ENCODE measurements around the gene ZNF184. TPM values are rescaled to one million over a fixed set of nuclear protein-coding genes. Genes with fewer than 3 reads are reported as not detected.
A peak's percentile ranks its signal among the peaks of the same experiment; 100 is the strongest.

ZNF184 gene
- total and polyA plus RNA-seq, 10 of the 15 experiments (the other 5 are each of a cell fraction or from before 2014, with no cell fraction given), result 4.1 to 15.1 (median 8.3) TPM

GRCh38 chr6:27518881-27519795 is 46.2 kb upstream of the ZNF184 start (continued):
- peak; percentile 37; the same call in 1 of the 2 replicates for TF ChIP-seq GABPA (IDR thresholded peaks at IDR 0.05; ENCODE audit: low read depth)
- TF ChIP-seq SPI1 (IDR thresholded peaks at IDR 0.05; ENCODE audit: borderline replicate concordance, insufficient read depth, low read depth, low read length), result no peak
- TF ChIP-seq YBX1 (IDR thresholded peaks at IDR 0.05), result no peak
- TF ChIP-seq WRNIP1 (IDR thresholded peaks at IDR 0.05; ENCODE audit: borderline replicate concordance, low read depth, low read length), result no peak
- peak; percentile 91 for TF ChIP-seq SREBF2 (IDR thresholded peaks at IDR 0.05; ENCODE audit: low read length)
- TF ChIP-seq LARP7 (IDR thresholded peaks at IDR 0.05), result 0 out of 2 replicates have a peak, but pooled peaks have one; percentile 39
- TF ChIP-seq NFXL1 (IDR thresholded peaks at IDR 0.05; ENCODE audit: borderline replicate concordance), result no peak
- peak; percentile 63 for TF ChIP-seq PKNOX1 (IDR thresholded peaks at IDR 0.05)
- TF ChIP-seq BRCA1 (IDR thresholded peaks at IDR 0.05; ENCODE audit: low read depth, low read length), result no peak
- no peak for TF ChIP-seq SREBF1 (IDR thresholded peaks at IDR 0.05; ENCODE audit: low read length)
- TF ChIP-seq IKZF2 (IDR thresholded peaks at IDR 0.05), result no peak; a peak in 2 of 4 replicates
- TF ChIP-seq CHD2 (IDR thresholded peaks at IDR 0.05; ENCODE audit: borderline replicate concordance, low read depth, low read length), result no peak
- TF ChIP-seq KAT2A (conservative IDR thresholded peaks at IDR 0.05; ENCODE audit: control insufficient read depth, low read depth, low read length), result no peak
- peak; percentile 40; the same call in 1 of the 2 replicates for TF ChIP-seq EED (IDR thresholded peaks at IDR 0.05; ENCODE audit: low read depth)
- TF ChIP-seq E2F4 (IDR thresholded peaks at IDR 0.05; ENCODE audit: low read depth, low read length), result no peak
- TF ChIP-seq, protein P1, sequence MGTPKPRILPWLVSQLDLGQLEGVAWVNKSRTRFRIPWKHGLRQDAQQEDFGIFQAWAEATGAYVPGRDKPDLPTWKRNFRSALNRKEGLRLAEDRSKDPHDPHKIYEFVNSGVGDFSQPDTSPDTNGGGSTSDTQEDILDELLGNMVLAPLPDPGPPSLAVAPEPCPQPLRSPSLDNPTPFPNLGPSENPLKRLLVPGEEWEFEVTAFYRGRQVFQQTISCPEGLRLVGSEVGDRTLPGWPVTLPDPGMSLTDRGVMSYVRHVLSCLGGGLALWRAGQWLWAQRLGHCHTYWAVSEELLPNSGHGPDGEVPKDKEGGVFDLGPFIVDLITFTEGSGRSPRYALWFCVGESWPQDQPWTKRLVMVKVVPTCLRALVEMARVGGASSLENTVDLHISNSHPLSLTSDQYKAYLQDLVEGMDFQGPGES (IDR thresholded peaks at IDR 0.05), result no peak
- TF ChIP-seq HDGF (IDR thresholded peaks at IDR 0.05), result no peak
- no peak for TF ChIP-seq RAD51 (IDR thresholded peaks at IDR 0.05)
- TF ChIP-seq ETV6 (conservative IDR thresholded peaks at IDR 0.05 in 1 of 2, IDR thresholded peaks at IDR 0.05 in 1 of 2; ENCODE audit: borderline replicate concordance in 1 of 2, low read depth in 1 of 2), result no peak
- TF ChIP-seq RAD21 (IDR thresholded peaks at IDR 0.05; ENCODE audit: insufficient read depth, low read depth, low read length), result peak; percentile 68
- no peak for TF ChIP-seq SMAD1 (IDR thresholded peaks at IDR 0.05; ENCODE audit: low read depth, partially characterized antibody)
- TF ChIP-seq TCF7 (IDR thresholded peaks at IDR 0.05; ENCODE audit: borderline replicate concordance), result no peak; the same call in 1 of the 2 replicates
- TF ChIP-seq KDM1A (IDR thresholded peaks at IDR 0.05; ENCODE audit: borderline replicate concordance), result no peak
- TF ChIP-seq, protein P2, sequence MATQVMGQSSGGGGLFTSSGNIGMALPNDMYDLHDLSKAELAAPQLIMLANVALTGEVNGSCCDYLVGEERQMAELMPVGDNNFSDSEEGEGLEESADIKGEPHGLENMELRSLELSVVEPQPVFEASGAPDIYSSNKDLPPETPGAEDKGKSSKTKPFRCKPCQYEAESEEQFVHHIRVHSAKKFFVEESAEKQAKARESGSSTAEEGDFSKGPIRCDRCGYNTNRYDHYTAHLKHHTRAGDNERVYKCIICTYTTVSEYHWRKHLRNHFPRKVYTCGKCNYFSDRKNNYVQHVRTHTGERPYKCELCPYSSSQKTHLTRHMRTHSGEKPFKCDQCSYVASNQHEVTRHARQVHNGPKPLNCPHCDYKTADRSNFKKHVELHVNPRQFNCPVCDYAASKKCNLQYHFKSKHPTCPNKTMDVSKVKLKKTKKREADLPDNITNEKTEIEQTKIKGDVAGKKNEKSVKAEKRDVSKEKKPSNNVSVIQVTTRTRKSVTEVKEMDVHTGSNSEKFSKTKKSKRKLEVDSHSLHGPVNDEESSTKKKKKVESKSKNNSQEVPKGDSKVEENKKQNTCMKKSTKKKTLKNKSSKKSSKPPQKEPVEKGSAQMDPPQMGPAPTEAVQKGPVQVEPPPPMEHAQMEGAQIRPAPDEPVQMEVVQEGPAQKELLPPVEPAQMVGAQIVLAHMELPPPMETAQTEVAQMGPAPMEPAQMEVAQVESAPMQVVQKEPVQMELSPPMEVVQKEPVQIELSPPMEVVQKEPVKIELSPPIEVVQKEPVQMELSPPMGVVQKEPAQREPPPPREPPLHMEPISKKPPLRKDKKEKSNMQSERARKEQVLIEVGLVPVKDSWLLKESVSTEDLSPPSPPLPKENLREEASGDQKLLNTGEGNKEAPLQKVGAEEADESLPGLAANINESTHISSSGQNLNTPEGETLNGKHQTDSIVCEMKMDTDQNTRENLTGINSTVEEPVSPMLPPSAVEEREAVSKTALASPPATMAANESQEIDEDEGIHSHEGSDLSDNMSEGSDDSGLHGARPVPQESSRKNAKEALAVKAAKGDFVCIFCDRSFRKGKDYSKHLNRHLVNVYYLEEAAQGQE (IDR thresholded peaks at IDR 0.05; ENCODE audit: low read depth, low read length), result no peak
- TF ChIP-seq DPF2 (IDR thresholded peaks at IDR 0.05), result no peak

Data from GM12878 (cell line).